HEK293 (cell line): ENCODE results near the gene PLAAT4.

Source experiments
- GLI4 ChIP-seq: fragments of 450-650 bp; formaldehyde crosslinking; IDR thresholded peaks from 2 replicates; pipeline ENCODE4 v1.5.1; 2016; ENCODE audit warnings: missing biosample characterization, missing genetic modification characterization
- KLF1 ChIP-seq: fragments of 450-650 bp; formaldehyde crosslinking; IDR thresholded peaks from 2 replicates; pipeline ENCODE4 v1.5.1; 2016; ENCODE audit warnings: missing biosample characterization, missing genetic modification characterization
- KLF17 ChIP-seq: fragments of 450-650 bp; formaldehyde crosslinking; IDR thresholded peaks from 2 replicates; pipeline ENCODE4 v1.5.1; 2016; ENCODE audit warnings: missing biosample characterization, missing genetic modification characterization
- SP2 ChIP-seq: fragments of 450-650 bp; formaldehyde crosslinking; IDR thresholded peaks from 2 replicates; pipeline ENCODE4 v1.5.1; 2016; ENCODE audit warnings: missing biosample characterization, missing genetic modification characterization
- ZFP41 ChIP-seq: fragments of 450-650 bp; formaldehyde crosslinking; IDR thresholded peaks from 2 replicates; pipeline ENCODE4 v1.5.1; 2016; ENCODE audit warnings: missing biosample characterization, missing genetic modification characterization, borderline replicate concordance
- ZNF140 ChIP-seq: fragments of 450-650 bp; formaldehyde crosslinking; IDR thresholded peaks from 2 replicates; pipeline ENCODE4 v1.5.1; 2016; ENCODE audit warnings: missing biosample characterization, missing genetic modification characterization
- ZNF280D ChIP-seq: fragments of 450-650 bp; formaldehyde crosslinking; IDR thresholded peaks from 2 replicates; pipeline ENCODE4 v1.5.1; 2016; ENCODE audit warnings: missing biosample characterization, missing genetic modification characterization
- ZNF654 ChIP-seq: fragments of 450-650 bp; formaldehyde crosslinking; IDR thresholded peaks from 2 replicates; pipeline ENCODE4 v1.5.1; 2016; ENCODE audit warnings: low read depth, missing biosample characterization, missing genetic modification characterization
- TF ChIP-seq, protein P1 (sequence below): fragments of 450-650 bp; formaldehyde crosslinking; IDR thresholded peaks from 2 replicates; pipeline ENCODE4 v1.5.1; 2016; ENCODE audit warnings: missing biosample characterization, missing genetic modification characterization
- TF ChIP-seq, protein P2 (sequence below): fragments of 450-650 bp; formaldehyde crosslinking; IDR thresholded peaks from 2 replicates; pipeline ENCODE4 v1.5.1; 2016; ENCODE audit warnings: missing biosample characterization, missing genetic modification characterization

GRCh38 chr11:63503492-63503891 is 33.1 kb upstream of the PLAAT4 start:
- TF ChIP-seq, protein P1, sequence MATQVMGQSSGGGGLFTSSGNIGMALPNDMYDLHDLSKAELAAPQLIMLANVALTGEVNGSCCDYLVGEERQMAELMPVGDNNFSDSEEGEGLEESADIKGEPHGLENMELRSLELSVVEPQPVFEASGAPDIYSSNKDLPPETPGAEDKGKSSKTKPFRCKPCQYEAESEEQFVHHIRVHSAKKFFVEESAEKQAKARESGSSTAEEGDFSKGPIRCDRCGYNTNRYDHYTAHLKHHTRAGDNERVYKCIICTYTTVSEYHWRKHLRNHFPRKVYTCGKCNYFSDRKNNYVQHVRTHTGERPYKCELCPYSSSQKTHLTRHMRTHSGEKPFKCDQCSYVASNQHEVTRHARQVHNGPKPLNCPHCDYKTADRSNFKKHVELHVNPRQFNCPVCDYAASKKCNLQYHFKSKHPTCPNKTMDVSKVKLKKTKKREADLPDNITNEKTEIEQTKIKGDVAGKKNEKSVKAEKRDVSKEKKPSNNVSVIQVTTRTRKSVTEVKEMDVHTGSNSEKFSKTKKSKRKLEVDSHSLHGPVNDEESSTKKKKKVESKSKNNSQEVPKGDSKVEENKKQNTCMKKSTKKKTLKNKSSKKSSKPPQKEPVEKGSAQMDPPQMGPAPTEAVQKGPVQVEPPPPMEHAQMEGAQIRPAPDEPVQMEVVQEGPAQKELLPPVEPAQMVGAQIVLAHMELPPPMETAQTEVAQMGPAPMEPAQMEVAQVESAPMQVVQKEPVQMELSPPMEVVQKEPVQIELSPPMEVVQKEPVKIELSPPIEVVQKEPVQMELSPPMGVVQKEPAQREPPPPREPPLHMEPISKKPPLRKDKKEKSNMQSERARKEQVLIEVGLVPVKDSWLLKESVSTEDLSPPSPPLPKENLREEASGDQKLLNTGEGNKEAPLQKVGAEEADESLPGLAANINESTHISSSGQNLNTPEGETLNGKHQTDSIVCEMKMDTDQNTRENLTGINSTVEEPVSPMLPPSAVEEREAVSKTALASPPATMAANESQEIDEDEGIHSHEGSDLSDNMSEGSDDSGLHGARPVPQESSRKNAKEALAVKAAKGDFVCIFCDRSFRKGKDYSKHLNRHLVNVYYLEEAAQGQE = no peak
- TF ChIP-seq, protein P2, sequence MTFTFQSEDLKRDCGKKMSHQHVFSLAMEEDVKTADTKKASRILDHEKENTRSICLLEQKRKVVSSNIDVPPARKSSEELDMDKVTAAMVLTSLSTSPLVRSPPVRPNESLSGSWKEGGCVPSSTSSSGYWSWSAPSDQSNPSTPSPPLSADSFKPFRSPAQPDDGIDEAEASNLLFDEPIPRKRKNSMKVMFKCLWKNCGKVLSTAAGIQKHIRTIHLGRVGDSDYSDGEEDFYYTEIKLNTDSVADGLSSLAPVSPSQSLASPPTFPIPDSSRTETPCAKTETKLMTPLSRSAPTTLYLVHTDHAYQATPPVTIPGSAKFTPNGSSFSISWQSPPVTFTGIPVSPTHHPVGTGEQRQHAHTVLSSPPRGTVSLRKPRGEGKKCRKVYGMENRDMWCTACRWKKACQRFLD (tag by site-specific recombination) = no peak
- TF ChIP-seq ZNF140 (tag by site-specific recombination) (no peak), ZFP41 (no peak), GLI4 (no peak), KLF17 (no peak), SP2 (tag by site-specific recombination) (no peak), ZNF280D (tag by site-specific recombination) (no peak), ZNF654 (no peak), KLF1 (tag by site-specific recombination) (no peak)
